ENCODE results near the gene PRICKLE2. TPM values are rescaled to one million over a fixed set of nuclear protein-coding genes. Genes with fewer than 3 reads are reported as not detected.

The PRICKLE2 gene
- polyA plus RNA-seq, 3 donors, result not detected

DNA sequence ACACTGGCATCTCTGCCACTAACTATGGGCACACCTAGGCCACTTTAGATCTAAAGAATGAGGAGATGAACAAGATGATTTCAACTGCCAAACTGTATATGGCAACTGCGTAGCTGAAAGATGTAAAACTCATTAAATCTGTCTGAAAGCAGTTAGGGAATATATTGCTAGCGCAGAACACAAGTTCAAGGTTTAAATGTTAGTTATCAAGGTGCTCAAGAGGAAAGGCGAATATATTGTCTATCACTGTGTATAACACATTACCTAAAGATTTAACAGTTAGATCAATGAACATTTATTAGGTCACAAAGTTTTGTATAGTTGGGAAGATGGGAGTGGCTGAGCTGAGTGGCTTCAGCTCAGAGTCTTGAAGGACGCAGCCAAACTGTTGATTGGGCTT lies 168.0 kb downstream of the PRICKLE2 start:
- Histone ChIP-seq H3K4me3 (replicated peaks in 1 of 3; ENCODE audit: low read depth in 2 of 3, low read length in 3 of 3) (no peak overlapping the region), H2AFZ (ENCODE audit: insufficient read depth, low read depth, low read length, poor library complexity, severe bottlenecking) (no peak overlapping the region), H3K9me3 (replicated peaks in 1 of 2; ENCODE audit: control insufficient read depth in 1 of 2, insufficient read depth in 1 of 2, low read length in 2 of 2) (no peaks in the 10 kb centered on the region), H3K36me3 (replicated peaks in 1 of 2; ENCODE audit: control insufficient read depth in 1 of 2, insufficient read depth in 2 of 2, low read length in 2 of 2) (no peaks in the 10 kb centered on the region), H3K9ac (ENCODE audit: insufficient read depth, low read length, poor library complexity, severe bottlenecking) (no peak overlapping the region), H3K4me1 (ENCODE audit: control insufficient read depth in 1 of 2, insufficient read depth in 2 of 2, low read length in 2 of 2) (no peaks in the 10 kb centered on the region), H3K27me3 (ENCODE audit: control insufficient read depth in 2 of 2, insufficient read depth in 2 of 2, low read length in 2 of 2) (peaks cover 2 to 3% of the 10 kb centered on the region in 2 donors), H3K79me2 (ENCODE audit: insufficient read depth, low read length) (no peaks in the 10 kb centered on the region), H3K4me2 (replicated peaks; ENCODE audit: extremely low read depth, low read length, poor library complexity, severe bottlenecking) (no peak overlapping the region), H3K27ac (ENCODE audit: low read depth in 1 of 2, low read length in 2 of 2) (no peak overlapping the region), H4K20me1 (ENCODE audit: insufficient read depth, low read length) (no peaks in the 10 kb centered on the region)
- no peaks in the 10 kb centered on the region for H3K36me3 Mint-ChIP-seq
- 100% methylated on average over 1 of the region's 4 CpGs for WGBS (ENCODE audit: insufficient coverage)
- H3K27ac Mint-ChIP-seq, result no peak overlapping the region
- intact Hi-C loops (cut with micrococcal nuclease), result no loop called here
- H3K4me3 Mint-ChIP-seq, result no peak overlapping the region
- peaks cover 0 to 2% (median 0%) of the 10 kb centered on the region in 7 donors for H3K9me3 Mint-ChIP-seq
- H3K4me1 Mint-ChIP-seq, result no peaks in the 10 kb centered on the region
- DNase-seq, result no peak
- peaks cover 4 to 8% (median 8%) of the 10 kb centered on the region in 3 donors for H3K27me3 Mint-ChIP-seq (ENCODE audit: low read depth in 3 of 3)
- TF ChIP-seq, protein P1, sequence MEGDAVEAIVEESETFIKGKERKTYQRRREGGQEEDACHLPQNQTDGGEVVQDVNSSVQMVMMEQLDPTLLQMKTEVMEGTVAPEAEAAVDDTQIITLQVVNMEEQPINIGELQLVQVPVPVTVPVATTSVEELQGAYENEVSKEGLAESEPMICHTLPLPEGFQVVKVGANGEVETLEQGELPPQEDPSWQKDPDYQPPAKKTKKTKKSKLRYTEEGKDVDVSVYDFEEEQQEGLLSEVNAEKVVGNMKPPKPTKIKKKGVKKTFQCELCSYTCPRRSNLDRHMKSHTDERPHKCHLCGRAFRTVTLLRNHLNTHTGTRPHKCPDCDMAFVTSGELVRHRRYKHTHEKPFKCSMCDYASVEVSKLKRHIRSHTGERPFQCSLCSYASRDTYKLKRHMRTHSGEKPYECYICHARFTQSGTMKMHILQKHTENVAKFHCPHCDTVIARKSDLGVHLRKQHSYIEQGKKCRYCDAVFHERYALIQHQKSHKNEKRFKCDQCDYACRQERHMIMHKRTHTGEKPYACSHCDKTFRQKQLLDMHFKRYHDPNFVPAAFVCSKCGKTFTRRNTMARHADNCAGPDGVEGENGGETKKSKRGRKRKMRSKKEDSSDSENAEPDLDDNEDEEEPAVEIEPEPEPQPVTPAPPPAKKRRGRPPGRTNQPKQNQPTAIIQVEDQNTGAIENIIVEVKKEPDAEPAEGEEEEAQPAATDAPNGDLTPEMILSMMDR (IDR thresholded peaks at IDR 0.05), result no peak

DNA sequence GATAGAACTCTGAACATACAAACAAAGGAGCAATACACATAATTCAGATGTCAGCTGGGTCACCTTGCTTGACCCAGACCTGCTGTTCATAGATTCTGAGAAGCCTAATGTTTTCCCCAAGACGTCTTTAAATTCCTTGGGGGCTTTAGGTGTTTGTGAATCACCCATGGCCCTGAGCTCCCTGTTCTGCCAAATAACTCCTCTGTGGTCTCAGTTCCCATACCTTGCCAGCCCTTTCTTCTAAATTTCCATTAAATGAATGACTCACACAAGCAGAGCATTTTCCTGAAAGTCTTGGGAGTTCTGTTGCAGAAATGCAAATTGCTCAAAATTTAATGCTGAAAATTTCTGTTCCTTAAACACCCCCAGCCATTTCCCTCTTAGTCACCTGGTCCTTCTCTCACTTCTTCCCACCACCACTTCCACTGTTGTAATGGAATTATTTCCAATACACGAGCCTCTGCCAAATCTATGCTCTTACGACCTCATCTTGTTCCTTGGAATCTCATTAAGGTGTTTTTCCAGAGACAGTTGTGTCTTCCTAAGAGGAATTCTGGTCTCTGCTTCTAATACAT lies 168.6 kb downstream of the PRICKLE2 start:
- TF ChIP-seq, protein P1 (IDR thresholded peaks at IDR 0.05), result no peak
- Histone ChIP-seq H2AFZ (ENCODE audit: insufficient read depth, low read depth, low read length, poor library complexity, severe bottlenecking) (no peak overlapping the region), H3K27ac (ENCODE audit: low read depth in 1 of 2, low read length in 2 of 2) (no peak overlapping the region), H3K79me2 (ENCODE audit: insufficient read depth, low read length) (no peaks in the 10 kb centered on the region), H3K4me1 (ENCODE audit: control insufficient read depth in 1 of 2, insufficient read depth in 2 of 2, low read length in 2 of 2) (no peaks in the 10 kb centered on the region), H3K4me3 (replicated peaks in 1 of 3; ENCODE audit: low read depth in 2 of 3, low read length in 3 of 3) (no peak overlapping the region), H3K9ac (ENCODE audit: insufficient read depth, low read length, poor library complexity, severe bottlenecking) (no peak overlapping the region), H4K20me1 (ENCODE audit: insufficient read depth, low read length) (no peaks in the 10 kb centered on the region), H3K36me3 (replicated peaks in 1 of 2; ENCODE audit: control insufficient read depth in 1 of 2, insufficient read depth in 2 of 2, low read length in 2 of 2) (no peaks in the 10 kb centered on the region), H3K4me2 (replicated peaks; ENCODE audit: extremely low read depth, low read length, poor library complexity, severe bottlenecking) (no peak overlapping the region), H3K27me3 (ENCODE audit: control insufficient read depth in 2 of 2, insufficient read depth in 2 of 2, low read length in 2 of 2) (peaks cover 2 to 3% of the 10 kb centered on the region in 2 donors), H3K9me3 (replicated peaks in 1 of 2; ENCODE audit: control insufficient read depth in 1 of 2, insufficient read depth in 1 of 2, low read length in 2 of 2) (no peaks in the 10 kb centered on the region)
- DNase-seq, result no peak
- 100% methylated on average over 1 of the region's 3 CpGs for WGBS (ENCODE audit: insufficient coverage)
- no peaks in the 10 kb centered on the region for H3K4me1 Mint-ChIP-seq
- intact Hi-C loops (cut with micrococcal nuclease), result no loop called here
- H3K27me3 Mint-ChIP-seq (ENCODE audit: low read depth in 3 of 3), result peaks cover 4 to 10% (median 8%) of the 10 kb centered on the region in 3 donors
- no peaks in the 10 kb centered on the region for H3K36me3 Mint-ChIP-seq
- no peak overlapping the region for H3K27ac Mint-ChIP-seq
- peaks cover 0 to 2% (median 0%) of the 10 kb centered on the region in 7 donors for H3K9me3 Mint-ChIP-seq
- H3K4me3 Mint-ChIP-seq, result no peak overlapping the region

Measured in CD14-positive monocyte (primary cell).